ENCODE data around the gene SPIRE2. TPM values are rescaled to one million over a fixed set of nuclear protein-coding genes. Genes with fewer than 3 reads are reported as not detected.

SPIRE2 gene
- total and polyA plus RNA-seq, 2 of the 4 experiments (the other 2 are of a cell fraction) = 0.72 to 1.9 TPM

DNA sequence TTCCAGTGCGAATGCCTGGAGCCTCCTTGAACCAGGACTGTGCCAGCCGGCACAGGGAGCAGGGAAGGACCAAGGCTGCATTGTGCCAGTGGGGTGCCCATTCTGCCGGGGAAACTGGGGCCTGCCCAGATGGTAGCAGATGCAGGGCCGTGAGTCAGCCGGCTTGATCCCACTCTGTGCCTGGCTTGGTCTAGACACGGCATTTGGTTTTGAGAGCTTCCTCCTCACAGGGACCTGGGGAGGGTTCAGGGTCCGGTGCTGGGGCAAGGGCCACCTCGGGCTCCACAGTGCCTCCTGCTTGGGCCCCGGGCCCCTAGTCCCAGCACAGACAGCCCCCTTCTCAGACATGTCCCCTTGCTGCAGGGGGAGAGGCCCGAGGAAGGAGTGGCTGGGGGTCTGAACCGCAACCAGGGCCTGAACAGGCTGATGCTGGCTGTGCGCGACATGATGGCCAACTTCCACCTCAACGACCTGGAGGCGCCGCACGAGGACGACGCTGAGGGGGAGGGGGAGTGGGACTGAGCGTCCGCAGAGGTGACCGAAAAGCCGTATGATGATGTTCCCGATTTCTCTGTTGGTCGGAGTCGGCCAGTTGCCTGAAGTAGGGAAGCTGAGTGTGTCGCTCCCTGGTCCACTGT lies 82.6 kb downstream of the SPIRE2 start (continued):
- TF ChIP-seq, protein P1, sequence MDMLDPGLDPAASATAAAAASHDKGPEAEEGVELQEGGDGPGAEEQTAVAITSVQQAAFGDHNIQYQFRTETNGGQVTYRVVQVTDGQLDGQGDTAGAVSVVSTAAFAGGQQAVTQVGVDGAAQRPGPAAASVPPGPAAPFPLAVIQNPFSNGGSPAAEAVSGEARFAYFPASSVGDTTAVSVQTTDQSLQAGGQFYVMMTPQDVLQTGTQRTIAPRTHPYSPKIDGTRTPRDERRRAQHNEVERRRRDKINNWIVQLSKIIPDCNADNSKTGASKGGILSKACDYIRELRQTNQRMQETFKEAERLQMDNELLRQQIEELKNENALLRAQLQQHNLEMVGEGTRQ (IDR thresholded peaks at IDR 0.05; ENCODE audit: low read depth, low read length) = no peak
- TF ChIP-seq CHD1 (IDR thresholded peaks at IDR 0.05; ENCODE audit: low read depth, low read length) (no peak), RFX5 (IDR thresholded peaks at IDR 0.05; ENCODE audit: low read depth, low read length) (no peak), RAD21 (IDR thresholded peaks at IDR 0.05; ENCODE audit: low read length) (no peak), NFE2L2 (IDR thresholded peaks at IDR 0.05; ENCODE audit: low read depth, low read length) (no peak), MAZ (IDR thresholded peaks at IDR 0.05; ENCODE audit: borderline replicate concordance, low read depth, low read length) (no peak)

All from IMR-90 (cell line).